ENCODE results near the gene HAS3.

Gene HAS3

GRCh38 chr16:69094501-69094900 is 11.0 kb upstream of the HAS3 start:
- no peak for DNase-seq

GRCh38 chr16:69095193-69095592 is 10.3 kb upstream of the HAS3 start:
- no peak for DNase-seq

GRCh38 chr16:69100071-69100691 is 5.3 kb upstream of the HAS3 start:
- DNase-seq: no peak

GRCh38 chr16:69106491-69107315 is 1.2 kb downstream of the HAS3 start:
- DNase-seq: no peak

GRCh38 chr16:69107316-69107962 is 2.0 kb downstream of the HAS3 start:
- DNase-seq: no peak

- DNase-seq: no peak
These were observed 2.8 kb downstream of the HAS3 start for GRCh38 chr16:69108064-69108904.

- DNase-seq: no peak
These were observed 3.4 kb downstream of the HAS3 start for GRCh38 chr16:69108905-69109252.

- DNase-seq: no peak
These were observed 4.2 kb downstream of the HAS3 start for GRCh38 chr16:69109486-69110270.

GRCh38 chr16:69110406-69110805 is 5.0 kb downstream of the HAS3 start:
- no peak for DNase-seq

GRCh38 chr16:69111216-69111875 is 5.9 kb downstream of the HAS3 start:
- no peak for DNase-seq

GRCh38 chr16:69111876-69112230 is 6.4 kb downstream of the HAS3 start:
- DNase-seq: no peak

GRCh38 chr16:69112285-69113129 is 7.1 kb downstream of the HAS3 start:
- DNase-seq: no peak

- no peak for DNase-seq
These were observed 7.8 kb downstream of the HAS3 start for GRCh38 chr16:69113216-69113615.

- no peak for DNase-seq
These were observed 9.0 kb downstream of the HAS3 start for GRCh38 chr16:69114346-69114975.

- no peak for DNase-seq
These were observed 9.5 kb downstream of the HAS3 start for GRCh38 chr16:69114976-69115355.

GRCh38 chr16:69115361-69115760 is 9.9 kb downstream of the HAS3 start:
- DNase-seq: no peak

GRCh38 chr16:69115837-69116236 is 10.4 kb downstream of the HAS3 start:
- DNase-seq: no peak

GRCh38 chr16:69116256-69116875 is 10.9 kb downstream of the HAS3 start:
- no peak for DNase-seq

GRCh38 chr16:69116906-69117305 is 11.5 kb downstream of the HAS3 start:
- no peak for DNase-seq

- no peak for DNase-seq
These were observed 13.0 kb downstream of the HAS3 start for GRCh38 chr16:69118468-69118867.
